Caco-2 (cell line): ENCODE data around the gene GPT2. TPM values are rescaled to one million over a fixed set of nuclear protein-coding genes. Genes with fewer than 3 reads are reported as not detected.
A peak's percentile ranks its signal among the peaks of the same experiment; 100 is the strongest.

Source experiments
- BruUV-seq: library from RNA; stranded (reverse); fragments of 400-500 nt; replicated peaks from 2 replicates; lab custom pipeline; 2021; lab: Mats Ljungman, UMichigan
- CTCF ChIA-PET: fragments of 300-600 bp; sonication (Branson Sonifier 250); formaldehyde crosslinking; loops from one replicate; lab custom pipeline; 2022; ENCODE audit warnings: antibody characterized with exemption; lab: Charles Lee
- POLR2A ChIA-PET: fragments of 300-600 bp; sonication (Branson Sonifier 250); formaldehyde crosslinking; loops from one replicate; lab custom pipeline; 2022; ENCODE audit warnings: antibody characterized with exemption; lab: Charles Lee
- DNase-seq, 2 experiments: peaks; one replicate each; pipeline versions ENCODE4 v3.0.0 to v3.0.0-alpha.2; 2020 to 2022
- H3K27me3 ChIP-seq: replicated peaks from 2 replicates; pipeline ENCODE4 v1.6.0; 2011; ENCODE audit warnings: low read length; ENCODE audit not compliant: control insufficient read depth, insufficient read depth
- H3K36me3 ChIP-seq: 2 replicates; pipeline ENCODE4 v1.5.1; 2011; ENCODE audit warnings: low read length; ENCODE audit not compliant: control insufficient read depth, insufficient read depth
- H3K4me1 ChIP-seq: fragments of 250-450 bp; sonication (Bioruptor Pico); 2 replicates; pipeline ENCODE4 v1.5.1; 2020; ENCODE audit warnings: mild to moderate bottlenecking
- H3K4me3 ChIP-seq: 2 replicates; pipeline ENCODE4 v1.5.1; 2011; ENCODE audit warnings: low read depth, mild to moderate bottlenecking, control low read depth, low read length
- H3K9me3 ChIP-seq: fragments of 250-450 bp; sonication (Bioruptor Pico); 2 replicates; pipeline ENCODE4 v1.5.1; 2020; ENCODE audit warnings: mild to moderate bottlenecking, moderate library complexity
- H3K27ac Mint-ChIP-seq: one replicate; pipeline ENCODE4 v1.8.0; 2022; ENCODE audit warnings: mixed read lengths; ENCODE audit not compliant: unreplicated experiment
- H3K27me3 Mint-ChIP-seq: one replicate; pipeline ENCODE4 v1.8.0; 2022; ENCODE audit warnings: mixed read lengths; ENCODE audit not compliant: insufficient read depth, unreplicated experiment
- H3K36me3 Mint-ChIP-seq: one replicate; pipeline ENCODE4 v1.8.0; 2022; ENCODE audit warnings: mild to moderate bottlenecking, mixed read lengths; ENCODE audit not compliant: insufficient read depth, unreplicated experiment
- H3K4me1 Mint-ChIP-seq: one replicate; pipeline ENCODE4 v1.8.0; 2022; ENCODE audit warnings: low read depth, mixed read lengths; ENCODE audit not compliant: unreplicated experiment
- H3K4me3 Mint-ChIP-seq: one replicate; pipeline ENCODE4 v1.8.0; 2022; ENCODE audit warnings: mild to moderate bottlenecking, moderate library complexity, mixed read lengths; ENCODE audit not compliant: unreplicated experiment
- H3K9me3 Mint-ChIP-seq: one replicate; pipeline ENCODE4 v1.8.0; 2022; ENCODE audit warnings: mixed read lengths; ENCODE audit not compliant: unreplicated experiment
- intact Hi-C: fragments of 100-400 bp; cut with micrococcal nuclease; formaldehyde crosslinking; loops from one replicate; pipeline ENCODE4 v1.10.0; 2022; ENCODE audit not compliant: unreplicated experiment
- total RNA-seq: library from RNA; stranded (reverse); gene quantifications from 2 replicates; pipeline ENCODE4 v1.2.3, GENCODE V29; 2022
- TF ChIP-seq, protein P1 (sequence below), 2 experiments: fragments of 200-600 bp in 1 of 2; IDR thresholded peaks; 1 replicate in 1 of 2; 2 replicates in 1 of 2; pipeline versions ENCODE4 v1.5.1 to v1.8.0; 2011 to 2022; ENCODE audit warnings: antibody characterized with exemption in 1 of 2, control low read depth in 1 of 2, inconsistent platforms in 1 of 2, low read depth in 1 of 2, low read length in 1 of 2, mild to moderate bottlenecking in 1 of 2, moderate library complexity in 1 of 2; ENCODE audit not compliant: insufficient read depth in 1 of 2, severe bottlenecking in 1 of 2, unreplicated experiment in 1 of 2

The GPT2 gene
- total RNA-seq, 1 experiment from 2014 or later, result 128 TPM

DNA sequence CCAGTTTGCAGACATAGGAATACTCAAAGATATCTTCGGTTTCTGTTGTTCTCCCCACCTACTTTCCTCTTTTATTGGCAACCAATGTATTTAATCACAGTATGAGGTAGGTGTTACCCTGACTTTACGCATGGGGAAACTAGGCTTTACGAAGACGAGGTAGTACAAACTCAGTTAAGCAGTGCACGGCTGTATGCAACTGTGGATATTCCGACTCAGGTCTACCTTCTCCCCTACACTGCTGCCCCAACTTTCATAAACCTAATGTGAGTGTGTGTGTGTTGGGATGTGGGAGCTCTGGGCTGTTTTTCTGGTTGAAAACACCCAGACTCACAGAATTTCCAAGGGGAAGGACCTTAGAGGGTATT is 1.2 kb upstream of the GPT2 start:
- Mint-ChIP-seq H3K9me3 (no peaks in the 10 kb centered on the region), H3K4me3 (peak overlapping the region; percentile 94)

GRCh38 chr16:46883353-46883689 is 841 bp upstream of the GPT2 start:
- Histone ChIP-seq H3K4me1 (peaks cover 60% of the 10 kb centered on the region), H3K4me3 (peak overlapping the region; percentile 95), H3K27me3 (no peaks in the 10 kb centered on the region), H3K9me3 (no peaks in the 10 kb centered on the region), H3K36me3 (0 out of 2 replicates have a peak, but pooled peaks cover 3% of the 10 kb centered on the region)
- H3K9me3 Mint-ChIP-seq, result no peaks in the 10 kb centered on the region
- TF ChIP-seq, protein P1, sequence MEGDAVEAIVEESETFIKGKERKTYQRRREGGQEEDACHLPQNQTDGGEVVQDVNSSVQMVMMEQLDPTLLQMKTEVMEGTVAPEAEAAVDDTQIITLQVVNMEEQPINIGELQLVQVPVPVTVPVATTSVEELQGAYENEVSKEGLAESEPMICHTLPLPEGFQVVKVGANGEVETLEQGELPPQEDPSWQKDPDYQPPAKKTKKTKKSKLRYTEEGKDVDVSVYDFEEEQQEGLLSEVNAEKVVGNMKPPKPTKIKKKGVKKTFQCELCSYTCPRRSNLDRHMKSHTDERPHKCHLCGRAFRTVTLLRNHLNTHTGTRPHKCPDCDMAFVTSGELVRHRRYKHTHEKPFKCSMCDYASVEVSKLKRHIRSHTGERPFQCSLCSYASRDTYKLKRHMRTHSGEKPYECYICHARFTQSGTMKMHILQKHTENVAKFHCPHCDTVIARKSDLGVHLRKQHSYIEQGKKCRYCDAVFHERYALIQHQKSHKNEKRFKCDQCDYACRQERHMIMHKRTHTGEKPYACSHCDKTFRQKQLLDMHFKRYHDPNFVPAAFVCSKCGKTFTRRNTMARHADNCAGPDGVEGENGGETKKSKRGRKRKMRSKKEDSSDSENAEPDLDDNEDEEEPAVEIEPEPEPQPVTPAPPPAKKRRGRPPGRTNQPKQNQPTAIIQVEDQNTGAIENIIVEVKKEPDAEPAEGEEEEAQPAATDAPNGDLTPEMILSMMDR (IDR thresholded peaks at IDR 0.05; ENCODE audit: insufficient read depth in 1 of 2, low read depth in 1 of 2, low read length in 1 of 2, severe bottlenecking in 1 of 2, unreplicated experiment in 1 of 2), result no peak
- ChIA-PET POLR2A (interaction anchor here (1.0 kb wide), 1 partner anchor 34 kb away, joined by 3 read pairs; no protein-coding TSS in a partner anchor), CTCF (interaction anchor here (1.8 kb wide), 1 partner anchor 29 kb away, joined by 8 read pairs; no protein-coding TSS in a partner anchor)
- no TSS peak for BruUV-seq
- no peak for DNase-seq
- H3K36me3 Mint-ChIP-seq, result peaks cover 32% of the 10 kb centered on the region
- peak overlapping the region; percentile 94 for H3K4me3 Mint-ChIP-seq
- H3K4me1 Mint-ChIP-seq, result peaks cover 44% of the 10 kb centered on the region
- intact Hi-C loops, result loop anchor here (10.0 kb wide), 1 partner anchor 1501 kb away; the partner anchor contains the start of gene SIAH1
- peak overlapping the region; percentile 97 for H3K27ac Mint-ChIP-seq
- no peaks in the 10 kb centered on the region for H3K27me3 Mint-ChIP-seq

More for the DNA sequence above, 1.2 kb upstream of the GPT2 start:
- no TSS peak for BruUV-seq
- DNase-seq, result no peak
- H3K27me3 Mint-ChIP-seq, result no peaks in the 10 kb centered on the region
- peaks cover 60% of the 10 kb centered on the region for H3K4me1 ChIP-seq
- ChIA-PET POLR2A (interaction anchor here (1.0 kb wide), 1 partner anchor 13 kb away, joined by 3 read pairs; no protein-coding TSS in a partner anchor), CTCF (no interaction called here)
- H3K36me3 ChIP-seq, result 0 out of 2 replicates have a peak, but pooled peaks cover 3% of the 10 kb centered on the region
- TF ChIP-seq, protein P1 (IDR thresholded peaks at IDR 0.05; ENCODE audit: insufficient read depth in 1 of 2, low read depth in 1 of 2, low read length in 1 of 2, severe bottlenecking in 1 of 2, unreplicated experiment in 1 of 2), result no peak
- H3K36me3 Mint-ChIP-seq, result peaks cover 28% of the 10 kb centered on the region
- intact Hi-C loops, result loop anchor here (10.0 kb wide), 1 partner anchor 1502 kb away; the partner anchor contains the start of gene SIAH1
- peaks cover 44% of the 10 kb centered on the region for H3K4me1 Mint-ChIP-seq
- no peaks in the 10 kb centered on the region for H3K27me3 ChIP-seq
- H3K4me3 ChIP-seq, result no peak overlapping the region
- no peaks in the 10 kb centered on the region for H3K9me3 ChIP-seq
- peak overlapping the region; percentile 97 for H3K27ac Mint-ChIP-seq

DNA sequence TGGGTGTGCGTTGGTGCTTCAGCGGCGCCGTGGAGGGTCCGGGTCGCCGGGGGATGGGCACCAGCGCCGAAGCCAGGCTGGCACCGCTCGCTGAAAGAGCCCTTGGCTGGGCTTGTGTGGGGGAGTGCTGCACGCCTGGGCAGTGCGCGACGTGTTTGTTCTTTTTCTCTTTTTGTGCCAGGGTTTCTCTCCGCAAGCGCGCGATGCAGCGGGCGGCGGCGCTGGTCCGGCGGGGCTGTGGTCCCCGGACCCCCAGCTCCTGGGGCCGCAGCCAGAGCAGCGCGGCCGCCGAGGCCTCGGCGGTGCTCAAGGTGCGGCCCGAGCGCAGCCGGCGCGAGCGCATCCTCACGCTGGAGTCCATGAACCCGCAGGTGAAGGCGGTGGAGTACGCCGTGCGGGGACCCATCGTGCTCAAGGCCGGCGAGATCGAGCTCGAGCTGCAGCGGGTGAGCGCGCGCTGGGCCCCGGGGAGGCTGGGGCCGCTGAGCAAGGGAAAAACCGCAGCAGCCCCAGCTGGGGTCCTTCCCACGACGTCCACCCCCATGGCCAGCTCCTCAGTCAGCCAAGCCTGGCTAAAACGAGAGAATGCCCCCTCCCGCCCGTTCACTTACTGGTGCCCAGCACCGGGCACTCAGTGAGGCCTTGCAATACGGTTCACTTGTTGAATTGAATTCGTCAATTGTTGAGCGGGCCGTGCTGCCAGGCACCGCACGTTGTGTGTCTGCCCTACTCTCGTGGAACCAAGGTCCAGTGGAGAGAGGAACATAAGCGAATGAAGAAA is 541 bp downstream of the GPT2 start:
- Mint-ChIP-seq H3K36me3 (peaks cover 36% of the 10 kb centered on the region), H3K27ac (peak overlapping the region; percentile 82), H3K4me1 (peaks cover 37% of the 10 kb centered on the region), H3K9me3 (no peaks in the 10 kb centered on the region), H3K27me3 (no peaks in the 10 kb centered on the region), H3K4me3 (peak overlapping the region; percentile 94)
- intact Hi-C loops, result loop anchor here (1.0 to 10.0 kb wide), 4 partner anchors 8 to 1500 kb away; partner anchors contain the start of gene SIAH1
- POLR2A ChIA-PET, result interaction anchor here (0.5 kb wide), 1 partner anchor 8 kb away, joined by 4 read pairs; no protein-coding TSS in a partner anchor
- TF ChIP-seq, protein P1 (IDR thresholded peaks at IDR 0.05; ENCODE audit: insufficient read depth in 1 of 2, low read depth in 1 of 2, low read length in 1 of 2, severe bottlenecking in 1 of 2, unreplicated experiment in 1 of 2), result no peak
- CTCF ChIA-PET, result interaction anchor here (0.8 to 1.8 kb wide), 4 partner anchors 11 to 31 kb away, joined by 3 to 8 read pairs (median 6); no protein-coding TSS in a partner anchor
- H3K4me3 ChIP-seq, result peak overlapping the region; percentile 95
- no TSS peak for BruUV-seq
- 0 out of 2 replicates have a peak, but pooled peaks cover 3% of the 10 kb centered on the region for H3K36me3 ChIP-seq
- H3K27me3 ChIP-seq, result no peaks in the 10 kb centered on the region
- DNase-seq, result no peak
- peaks cover 49% of the 10 kb centered on the region for H3K4me1 ChIP-seq
- no peaks in the 10 kb centered on the region for H3K9me3 ChIP-seq
